Measurements from ENCODE around the gene TEPSIN.

Gene TEPSIN

GRCh38 chr17:81219476-81220180, 19.2 kb downstream of the TEPSIN start:
- DNase-seq (ENCODE audit: low read depth), result no peak

- no peak for DNase-seq (ENCODE audit: low read depth)
Observed at GRCh38 chr17:81218991-81219390, 19.9 kb downstream of the TEPSIN start.

- peak; percentile 17 for DNase-seq (ENCODE audit: low read depth)
Observed at GRCh38 chr17:81218459-81218858, 20.4 kb downstream of the TEPSIN start.

GRCh38 chr17:81217491-81217890, 21.4 kb downstream of the TEPSIN start:
- DNase-seq (ENCODE audit: low read depth), result no peak

- no peak for DNase-seq (ENCODE audit: low read depth)
Observed at GRCh38 chr17:81213978-81214377, 24.9 kb downstream of the TEPSIN start.

GRCh38 chr17:81212365-81212764, 26.5 kb downstream of the TEPSIN start:
- no peak for DNase-seq (ENCODE audit: low read depth)

GRCh38 chr17:81210868-81211267, 28.0 kb downstream of the TEPSIN start:
- DNase-seq (ENCODE audit: low read depth), result no peak

GRCh38 chr17:81210466-81210865, 28.4 kb downstream of the TEPSIN start:
- DNase-seq (ENCODE audit: low read depth), result no peak

- DNase-seq (ENCODE audit: low read depth), result no peak
Observed at GRCh38 chr17:81209141-81209540, 29.7 kb downstream of the TEPSIN start.

- DNase-seq (ENCODE audit: low read depth), result no peak
Observed at GRCh38 chr17:81208651-81209050, 30.2 kb downstream of the TEPSIN start.

GRCh38 chr17:81207610-81208581, 31.0 kb downstream of the TEPSIN start:
- peak; percentile 26 for DNase-seq (ENCODE audit: low read depth)

- no peak for DNase-seq (ENCODE audit: low read depth)
Observed at GRCh38 chr17:81206657-81207056, 32.2 kb downstream of the TEPSIN start.

- no peak for DNase-seq (ENCODE audit: low read depth)
Observed at GRCh38 chr17:81206166-81206565, 32.7 kb downstream of the TEPSIN start.

GRCh38 chr17:81204578-81204977, 34.3 kb downstream of the TEPSIN start:
- no peak for DNase-seq (ENCODE audit: low read depth)

- DNase-seq (ENCODE audit: low read depth), result no peak
Observed at GRCh38 chr17:81203136-81203535, 35.7 kb downstream of the TEPSIN start.

- no peak for DNase-seq (ENCODE audit: low read depth)
Observed at GRCh38 chr17:81202318-81202717, 36.5 kb downstream of the TEPSIN start.

GRCh38 chr17:81200695-81201580, 37.9 kb downstream of the TEPSIN start:
- DNase-seq (ENCODE audit: low read depth), result peak; percentile 83

- no peak for DNase-seq (ENCODE audit: low read depth)
Observed at GRCh38 chr17:81200201-81200600, 38.7 kb downstream of the TEPSIN start.

- DNase-seq (ENCODE audit: low read depth), result no peak
Observed at GRCh38 chr17:81199482-81199830, 39.4 kb downstream of the TEPSIN start.

- DNase-seq (ENCODE audit: low read depth), result no peak
Observed at GRCh38 chr17:81198826-81199481, 39.9 kb downstream of the TEPSIN start.

- DNase-seq (ENCODE audit: low read depth), result no peak
Observed at GRCh38 chr17:81197831-81198490, 40.9 kb downstream of the TEPSIN start.
